ENCODE results near the gene ABCC1.

The ABCC1 gene

DNA sequence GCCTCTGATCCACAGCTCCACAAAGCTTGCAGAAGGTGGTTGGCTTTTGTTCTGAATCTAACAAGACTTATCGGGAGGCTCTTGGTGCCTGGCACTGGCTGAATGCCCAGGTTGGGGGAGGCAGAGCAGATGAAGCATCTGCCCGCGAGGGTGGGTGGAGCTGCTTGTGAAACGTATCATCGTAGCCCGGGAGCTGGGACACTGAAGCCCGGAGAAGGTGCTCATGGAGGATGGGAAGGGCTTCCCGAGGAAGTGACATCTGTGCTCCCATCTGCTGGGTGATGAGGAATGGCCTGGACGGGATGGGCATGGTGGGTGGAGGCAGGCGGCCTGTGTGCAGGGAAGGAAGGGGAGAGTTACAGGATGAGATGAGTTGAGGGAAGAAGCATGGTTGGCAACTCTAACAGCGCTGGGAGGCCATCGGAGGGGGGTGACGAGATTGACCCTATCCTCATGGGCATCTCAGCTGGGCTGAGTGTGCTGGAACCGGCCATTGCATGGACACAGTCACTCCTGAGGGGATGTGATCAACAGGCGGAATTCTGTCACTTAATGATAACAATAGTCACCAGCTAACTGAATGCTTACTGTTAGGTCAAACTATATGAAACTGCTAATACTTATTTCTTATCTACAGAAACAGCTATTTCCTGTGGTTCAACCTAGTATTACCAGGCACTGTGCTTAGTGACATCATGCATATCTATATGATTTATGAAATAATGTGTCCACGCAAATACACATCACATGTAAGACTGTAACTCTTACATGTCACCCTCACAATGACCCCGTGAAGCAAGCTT lies 171.2 kb downstream of the ABCC1 start:
- DNase-seq = no peak

- no peak for DNase-seq
Observed at GRCh38 chr16:16121185-16121727, 171.8 kb downstream of the ABCC1 start.

- no peak for DNase-seq
Observed at GRCh38 chr16:16122264-16122663, 172.8 kb downstream of the ABCC1 start.

DNA sequence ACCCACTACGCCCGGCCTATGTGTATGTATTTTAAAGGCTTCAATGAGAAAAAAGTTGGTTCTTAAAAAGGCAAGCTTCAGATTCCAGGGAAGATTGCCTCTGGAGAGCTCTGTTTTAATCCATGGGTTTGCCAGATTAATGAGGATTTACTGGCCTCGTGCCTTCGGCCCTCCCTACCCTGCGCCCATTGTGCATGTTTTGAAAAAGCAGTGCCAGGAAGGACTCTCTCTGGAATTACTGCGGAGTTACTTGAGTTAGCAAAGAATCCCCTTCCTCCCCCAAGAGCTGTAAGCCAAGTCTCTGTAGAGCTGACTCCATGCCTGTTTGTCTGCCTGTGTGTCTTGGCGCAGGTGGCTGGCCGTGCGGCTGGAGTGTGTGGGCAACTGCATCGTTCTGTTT lies 175.0 kb downstream of the ABCC1 start:
- DNase-seq = no peak

DNA sequence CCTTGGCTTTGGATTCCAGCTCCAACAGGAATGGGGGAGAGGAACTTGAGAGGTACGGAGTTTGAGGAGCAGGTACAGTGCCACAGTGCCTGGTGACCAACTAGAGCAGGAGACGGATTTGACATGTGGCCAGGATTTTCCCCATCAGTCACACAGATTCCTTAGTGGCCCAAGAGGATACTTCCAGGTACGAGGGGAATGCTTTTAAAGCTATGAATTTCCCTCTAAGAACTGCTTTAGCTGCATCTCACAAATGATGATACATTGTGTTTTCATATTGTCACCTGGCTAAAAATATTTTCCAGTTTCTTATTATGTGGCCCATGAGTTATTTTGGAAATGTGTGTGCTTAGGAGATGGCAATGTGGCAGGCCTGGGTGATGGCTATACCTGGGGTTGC lies 175.6 kb downstream of the ABCC1 start:
- DNase-seq = no peak

- no peak for DNase-seq
Observed at GRCh38 chr16:16126896-16127295, 177.5 kb downstream of the ABCC1 start.

GRCh38 chr16:16127469-16128116 lies 178.2 kb downstream of the ABCC1 start:
- peak; percentile 55 to 59 for DNase-seq

- no peak for DNase-seq
Observed at GRCh38 chr16:16131204-16131603, 181.8 kb downstream of the ABCC1 start.

- no peak for DNase-seq
Observed at GRCh38 chr16:16131659-16132058, 182.2 kb downstream of the ABCC1 start.

DNA sequence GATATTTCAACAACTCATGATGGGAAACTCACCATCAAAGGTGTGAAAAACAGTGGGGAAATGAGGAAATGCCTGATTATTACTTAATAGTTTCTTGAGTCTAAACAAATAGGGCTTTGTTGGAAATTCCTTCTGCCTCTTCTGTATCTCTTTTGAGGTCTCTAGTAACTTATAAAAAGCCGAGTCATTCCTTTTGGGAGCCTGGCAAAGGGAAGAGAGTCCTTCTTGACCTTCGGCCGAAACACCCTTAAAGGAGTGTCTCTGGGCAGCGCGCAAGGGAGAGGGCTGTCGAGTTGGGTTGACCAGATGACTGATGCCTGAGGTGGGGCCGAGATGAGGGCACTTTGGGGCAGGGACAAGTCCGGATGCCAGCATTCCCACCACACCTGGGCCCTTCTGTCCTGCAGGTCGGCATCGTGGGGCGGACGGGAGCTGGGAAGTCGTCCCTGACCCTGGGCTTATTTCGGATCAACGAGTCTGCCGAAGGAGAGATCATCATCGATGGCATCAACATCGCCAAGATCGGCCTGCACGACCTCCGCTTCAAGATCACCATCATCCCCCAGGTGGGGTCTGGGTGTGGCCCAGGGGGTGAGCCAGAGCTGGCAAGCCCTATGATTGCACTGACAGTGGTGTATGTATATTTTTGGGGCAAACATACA lies 184.7 kb downstream of the ABCC1 start:
- DNase-seq = no peak

DNA sequence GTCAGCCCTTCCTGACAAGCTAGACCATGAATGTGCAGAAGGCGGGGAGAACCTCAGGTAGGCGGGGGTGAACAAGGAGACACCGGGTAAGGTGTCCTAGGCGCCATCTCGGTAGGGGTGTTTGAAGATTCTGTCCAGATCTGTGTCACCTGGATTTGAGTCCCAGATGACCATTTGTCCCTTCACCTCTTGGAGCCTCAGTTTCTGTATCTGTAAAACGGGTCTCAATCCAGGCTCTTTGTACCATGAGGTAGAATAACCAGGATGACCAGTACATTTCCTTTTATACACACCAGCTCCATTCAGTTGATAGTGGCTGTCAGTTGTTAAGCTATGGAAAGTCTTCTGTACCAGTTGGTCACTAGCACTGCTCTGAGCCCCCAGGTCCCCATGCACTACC lies 187.2 kb downstream of the ABCC1 start:
- no peak for DNase-seq

DNA sequence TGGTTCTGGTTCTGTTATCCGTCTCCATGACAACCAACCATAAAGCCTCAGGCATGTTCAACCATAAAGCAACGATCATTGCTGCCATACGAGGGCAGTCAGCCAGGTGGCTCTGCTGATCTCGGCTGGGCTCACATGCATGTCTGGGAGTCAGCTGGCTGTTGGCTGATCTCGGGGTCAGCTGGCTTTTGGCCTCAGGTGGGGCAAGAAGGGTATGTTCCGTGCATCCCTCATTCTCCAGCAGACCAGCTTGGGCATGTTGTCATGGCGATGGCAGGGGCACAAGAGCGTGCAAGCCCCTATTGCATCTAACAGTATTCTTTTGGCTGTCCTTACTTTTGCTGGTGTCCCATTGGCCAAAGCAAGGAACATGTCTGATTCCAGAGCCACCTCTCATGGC lies 187.7 kb downstream of the ABCC1 start:
- no peak for DNase-seq

DNA sequence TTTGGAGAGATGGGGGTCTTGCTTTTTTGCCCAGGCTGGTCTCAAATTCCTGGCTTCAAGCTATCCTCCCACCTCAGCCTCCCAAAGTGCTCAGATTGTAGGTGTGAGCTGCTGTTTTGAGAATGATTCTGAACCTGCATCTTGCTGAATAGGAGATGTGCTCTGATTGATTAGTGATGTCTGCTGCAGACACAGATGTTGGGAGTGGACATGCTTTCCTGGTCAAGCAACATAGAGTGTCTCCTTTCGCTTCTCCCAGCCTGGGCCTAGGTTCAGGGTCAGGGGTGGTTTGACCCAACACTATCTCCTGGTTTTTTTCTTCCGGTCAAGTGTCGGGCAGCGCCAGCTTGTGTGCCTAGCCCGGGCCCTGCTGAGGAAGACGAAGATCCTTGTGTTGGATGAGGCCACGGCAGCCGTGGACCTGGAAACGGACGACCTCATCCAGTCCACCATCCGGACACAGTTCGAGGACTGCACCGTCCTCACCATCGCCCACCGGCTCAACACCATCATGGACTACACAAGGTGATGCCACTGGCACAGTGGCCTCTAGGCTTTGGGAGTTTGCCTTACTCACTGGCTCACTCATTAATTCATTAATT lies 188.7 kb downstream of the ABCC1 start:
- no peak for DNase-seq

DNA sequence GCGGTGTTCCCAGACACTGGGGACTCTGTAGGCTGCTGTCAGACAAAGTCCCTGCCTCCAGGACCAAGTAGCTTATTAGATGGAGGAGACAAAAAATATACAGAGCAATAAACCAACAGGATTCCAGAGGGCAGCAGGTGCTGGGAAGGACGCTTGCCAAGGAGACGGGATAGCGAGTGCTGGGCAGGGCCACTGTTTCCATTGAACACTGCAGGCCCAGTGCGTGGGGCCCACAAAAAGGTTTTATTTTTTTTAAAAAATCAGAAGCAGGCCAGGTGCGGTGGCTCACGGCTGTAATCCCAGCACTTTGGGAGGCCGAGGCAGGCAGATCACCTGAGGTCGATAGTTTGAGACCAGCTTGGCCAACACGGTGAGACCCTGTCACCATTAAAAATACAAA lies 189.6 kb downstream of the ABCC1 start:
- no peak for DNase-seq

GRCh38 chr16:16139806-16140205 lies 190.4 kb downstream of the ABCC1 start:
- DNase-seq = no peak

DNA sequence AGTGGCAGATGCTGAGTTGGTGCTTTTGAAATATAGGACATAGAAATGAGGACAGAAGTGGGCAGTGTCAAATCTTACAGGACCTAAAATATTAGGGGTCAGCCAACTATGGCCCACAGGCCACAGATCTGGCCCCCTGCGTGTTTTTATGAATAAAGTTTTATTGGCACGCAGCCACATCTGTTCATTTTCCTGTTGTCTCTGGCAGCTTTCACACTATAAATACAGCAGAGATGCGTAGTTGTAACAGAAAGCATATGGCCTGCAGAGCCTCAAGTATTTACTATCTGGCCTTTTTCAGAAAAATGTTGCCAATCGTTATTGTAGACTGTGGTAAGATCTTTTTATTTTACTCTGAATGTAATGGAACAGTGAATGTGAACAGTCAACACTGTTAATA lies 191.1 kb downstream of the ABCC1 start:
- DNase-seq = no peak

- no peak for DNase-seq
Observed at GRCh38 chr16:16141141-16141540, 191.7 kb downstream of the ABCC1 start.

DNA sequence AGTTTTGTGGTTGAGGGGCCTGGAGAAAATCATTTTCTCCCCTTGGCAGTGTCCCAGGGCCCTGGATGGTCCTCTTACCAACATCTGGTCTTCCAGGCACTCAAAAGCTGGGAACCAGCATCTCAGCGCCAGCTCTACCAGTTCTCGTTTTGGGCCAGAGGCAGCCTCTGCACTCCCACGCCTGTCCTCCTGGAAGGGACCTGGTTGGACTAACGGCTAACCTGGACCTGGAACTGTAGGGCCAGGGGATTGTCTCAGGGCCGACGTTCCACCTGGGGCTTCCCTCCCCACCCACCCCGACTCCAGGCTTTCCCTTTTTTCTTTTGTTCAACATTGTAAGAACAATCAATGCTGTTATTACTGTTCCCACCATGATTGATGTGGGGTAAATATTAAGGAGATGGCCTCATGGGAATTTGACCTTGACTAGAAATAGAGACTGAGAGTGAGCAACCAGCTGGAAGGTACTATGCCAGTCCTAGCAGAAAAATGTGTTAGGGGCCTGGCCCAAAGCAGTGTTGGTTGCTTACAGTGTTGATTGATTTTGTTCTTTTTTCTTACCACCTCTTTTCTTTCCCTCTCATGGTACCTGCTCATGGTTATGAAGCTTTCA lies 192.5 kb downstream of the ABCC1 start:
- no peak for DNase-seq

DNA sequence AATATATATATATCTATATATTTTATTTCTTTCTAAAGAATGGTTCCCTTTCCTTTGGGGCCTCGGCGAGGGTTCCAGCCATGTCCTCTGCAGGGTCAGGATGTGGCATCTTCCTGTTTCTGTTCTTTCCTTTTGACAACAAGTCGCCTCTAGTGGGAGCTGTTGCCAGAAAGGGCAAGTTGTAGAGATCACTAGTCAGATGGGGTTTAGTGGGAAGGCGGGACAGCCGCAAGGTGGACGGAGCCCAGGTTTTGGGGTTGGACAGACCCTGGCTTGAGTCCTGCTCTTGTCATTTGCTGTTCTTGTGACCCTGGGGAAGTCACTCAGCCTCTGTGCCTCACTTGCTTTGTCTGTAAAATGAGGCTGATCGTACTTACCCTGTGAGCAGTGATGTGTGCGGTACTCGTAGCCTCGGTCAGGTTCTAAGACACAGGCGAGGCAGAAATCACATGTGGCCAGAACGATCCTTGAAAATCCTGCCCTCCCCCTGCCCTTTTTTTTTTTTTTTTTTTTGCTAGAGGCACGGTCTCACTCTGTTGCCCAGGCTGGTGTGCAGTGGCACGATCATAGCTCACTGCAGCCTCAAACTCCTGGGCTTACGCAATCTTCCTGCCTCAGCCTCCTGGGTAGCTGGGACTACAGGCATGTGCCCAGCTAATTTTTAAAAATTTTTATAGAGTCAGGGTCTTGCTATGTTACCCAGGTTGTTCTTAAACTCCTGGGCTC lies 193.8 kb downstream of the ABCC1 start:
- DNase-seq = no peak

- no peak for DNase-seq
Observed at GRCh38 chr16:16143931-16144330, 194.5 kb downstream of the ABCC1 start.

DNA sequence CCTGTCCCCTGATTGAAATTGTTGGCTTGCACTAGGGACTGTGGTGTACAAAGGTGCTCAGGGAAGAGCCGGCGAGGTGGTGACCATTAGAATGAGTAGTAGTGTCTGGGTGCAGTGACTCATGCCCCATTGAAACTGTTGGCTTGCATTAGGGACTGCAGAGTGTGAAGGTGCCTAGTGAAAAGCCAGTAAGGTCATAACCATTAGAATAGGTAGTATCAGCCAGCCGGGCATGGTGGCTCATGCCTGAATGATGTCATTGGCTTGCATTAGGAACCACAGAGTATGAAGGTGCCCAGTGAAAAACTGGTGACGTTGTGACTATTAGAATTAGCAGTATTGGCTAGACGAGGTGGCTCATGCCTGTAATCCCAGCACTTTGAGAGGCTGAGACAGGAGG lies 195.0 kb downstream of the ABCC1 start:
- no peak for DNase-seq

DNA sequence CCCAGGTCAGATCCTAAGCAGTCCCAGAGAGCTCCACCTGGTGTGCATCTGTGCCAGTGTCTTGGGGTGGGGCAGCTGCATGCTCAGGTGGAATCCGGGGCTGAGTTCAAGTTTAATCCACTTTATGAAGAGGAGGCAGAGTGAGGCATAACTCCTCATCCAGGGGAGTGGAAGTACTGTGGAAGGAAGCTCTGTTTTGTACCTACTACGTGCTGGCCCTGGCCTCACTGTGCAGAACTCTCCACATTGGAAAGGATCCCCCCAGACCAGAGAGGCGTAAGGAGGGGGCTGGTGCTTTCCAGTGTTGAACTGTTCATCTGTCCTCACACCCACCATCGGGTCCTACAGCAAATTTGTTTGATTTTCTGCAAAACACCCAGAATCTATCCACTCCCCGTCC lies 195.9 kb downstream of the ABCC1 start:
- no peak for DNase-seq

All from stimulated activated CD4-positive, alpha-beta T cell treated with anti-CD3 and anti-CD28 coated beads, Interleukin-4, amount 100 ng/mL, for 4 hours (primary cell).